Subcutaneous preadipocyte (primary cell): Measurements from ENCODE around the gene TAGLN2. TPM values are rescaled to one million over a fixed set of nuclear protein-coding genes. Genes with fewer than 3 reads are reported as not detected.

Source experiments
- small RNA-seq: library from RNA; depleted of rRNA; stranded (forward); fragments of <200 nt; gene quantifications from one replicate; pipeline ENCODE3, GENCODE V24; 2012
- total RNA-seq: library from RNA; depleted of rRNA; stranded (reverse); fragments of >200 nt; gene quantifications from 2 replicates; pipeline ENCODE4 v1.2.3, GENCODE V29; 2012

Gene TAGLN2
- total RNA-seq, result 182 and 238 TPM in 2 replicates

DNA sequence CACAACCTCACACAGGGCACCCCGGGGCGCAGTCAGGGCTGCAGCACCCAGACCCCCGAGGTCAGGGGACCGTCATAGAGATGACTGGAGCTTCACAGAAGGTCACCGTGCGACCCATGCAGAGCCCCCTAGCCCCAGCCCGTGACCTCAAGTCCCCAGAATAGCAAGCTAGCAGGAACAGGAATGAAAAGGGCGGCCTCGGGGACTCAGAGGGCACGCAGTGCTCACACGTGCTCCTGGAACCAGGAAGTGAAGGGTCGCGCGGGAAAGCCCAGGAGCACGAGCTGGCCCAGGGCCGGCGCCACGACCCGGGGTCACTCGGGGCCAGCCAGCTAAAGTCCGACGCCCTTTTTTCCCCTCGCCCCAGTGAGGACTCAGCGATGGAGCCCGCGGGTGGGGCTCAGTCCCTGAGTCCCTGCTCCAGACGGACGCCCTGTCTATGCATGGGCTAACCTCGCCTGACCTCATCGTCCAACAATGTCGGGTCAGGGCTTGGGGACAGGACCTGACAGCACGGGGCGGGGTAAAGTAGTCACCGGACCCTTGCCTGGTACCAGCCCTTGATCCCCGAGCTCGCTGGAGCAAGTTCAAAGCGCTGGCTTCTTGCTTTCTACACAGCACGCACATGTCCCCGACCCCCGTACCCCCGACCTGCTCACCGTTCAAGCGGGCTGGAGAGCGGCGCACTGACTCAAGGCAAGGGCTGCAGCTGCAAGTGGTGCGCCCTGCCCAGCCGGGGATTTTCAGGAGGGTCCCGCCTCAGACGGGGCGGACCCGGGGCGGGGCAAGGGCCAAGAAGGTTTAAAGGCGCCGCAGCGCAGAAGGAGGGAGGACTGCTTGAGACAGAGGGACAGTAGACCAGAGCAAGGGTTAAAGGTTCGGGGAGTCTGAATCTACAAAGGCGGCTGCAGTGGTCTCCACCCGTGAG lies at the start of gene TAGLN2:
TSS of gene TAGLN2 (minus strand) at position 717 of the 928 bp plus-strand sequence. CDS start 4,998 bp downstream, outside the sequence.

DNA sequence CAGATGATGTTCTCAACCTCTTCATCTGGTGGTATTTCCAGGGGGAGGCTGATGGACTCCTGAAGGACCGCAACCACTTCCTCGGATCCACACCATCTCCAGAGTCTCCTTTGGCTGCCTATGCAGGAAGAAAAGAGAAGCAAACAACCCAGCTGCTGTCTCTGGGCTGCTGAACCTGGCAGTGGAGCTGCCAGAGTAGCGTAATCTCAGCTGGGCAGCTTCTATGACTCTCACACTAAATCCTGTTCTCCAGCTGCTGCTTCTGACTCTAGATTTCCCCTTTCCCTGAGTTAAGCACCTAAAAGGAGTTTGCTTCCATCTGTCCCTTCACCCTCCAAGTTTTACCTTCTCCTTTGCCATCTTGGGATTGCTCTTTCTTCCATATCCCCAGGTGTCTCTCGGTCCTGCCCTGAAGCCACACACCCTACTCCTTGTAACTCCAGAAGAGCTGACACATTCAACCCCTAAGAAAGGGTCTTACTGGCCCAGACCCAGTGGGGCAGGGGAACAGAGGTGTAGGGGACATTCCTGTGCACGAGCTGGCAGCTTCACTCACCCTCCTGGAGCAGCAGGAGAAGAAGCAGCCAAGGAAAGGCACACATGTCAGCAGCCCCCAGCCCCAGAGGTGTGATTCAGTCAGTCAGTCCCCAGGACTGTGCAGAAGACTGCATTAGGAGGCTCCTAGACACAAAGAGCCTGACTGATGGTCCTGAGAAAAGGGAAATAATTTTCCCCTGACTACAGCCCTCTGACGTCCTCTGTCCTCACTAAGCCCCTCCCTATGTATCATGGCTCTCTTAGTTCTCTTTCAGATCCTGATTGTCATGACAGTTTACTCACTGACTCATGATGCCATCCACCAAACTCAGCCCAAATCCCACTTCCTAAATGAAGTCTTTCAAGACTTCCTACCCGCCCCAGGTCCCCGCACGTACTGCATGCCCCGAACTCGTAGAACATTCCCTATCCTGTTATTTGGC lies 28.5 kb upstream of the TAGLN2 start, which contains the start of gene SLAMF9:
TSS of gene SLAMF9 (minus strand) at position 702 of the 980 bp plus-strand sequence. CDS start at position 602, 100 bp downstream.

DNA sequence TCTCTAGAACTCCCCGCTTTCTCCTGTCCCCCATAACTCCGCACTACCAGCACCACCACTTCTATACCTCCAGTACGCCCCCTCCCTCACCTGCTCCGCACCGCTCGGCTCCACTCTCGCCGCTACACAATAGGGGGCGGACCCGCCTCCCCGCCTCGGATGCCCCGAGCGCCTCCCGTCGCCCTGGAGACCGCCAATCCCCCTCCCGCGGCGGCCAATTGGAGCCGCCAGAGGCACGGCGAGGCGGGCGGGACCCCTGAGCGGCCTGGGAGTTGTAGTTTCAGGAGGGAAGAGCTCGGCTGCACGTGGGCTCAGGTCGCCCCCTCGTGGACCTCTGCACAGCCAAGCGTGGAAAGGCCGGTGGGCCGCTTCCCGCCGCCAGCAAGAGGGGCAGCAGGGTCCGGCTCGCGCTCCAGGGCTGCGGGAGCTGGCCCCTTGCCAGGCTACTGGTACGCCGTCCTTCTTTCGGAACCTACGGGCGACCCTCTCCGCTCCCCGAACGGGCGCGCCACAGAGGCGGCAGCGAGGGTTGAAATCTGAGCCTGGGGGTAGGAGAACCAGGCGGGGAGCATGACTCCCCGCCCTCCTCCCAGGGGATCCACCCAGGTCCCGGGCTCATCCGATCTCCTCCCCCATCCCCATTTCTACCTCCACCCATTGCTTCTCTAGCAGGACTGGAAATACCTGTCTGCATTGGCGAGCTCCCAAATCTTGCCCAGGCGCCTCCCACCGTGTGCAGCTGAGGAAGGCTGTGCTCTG lies 20.4 kb upstream of the TAGLN2 start, which contains the start of gene IGSF9:
TSS of gene IGSF9 (minus strand) at position 131 of the 759 bp plus-strand sequence. CDS start 2,159 bp downstream, outside the sequence.

DNA sequence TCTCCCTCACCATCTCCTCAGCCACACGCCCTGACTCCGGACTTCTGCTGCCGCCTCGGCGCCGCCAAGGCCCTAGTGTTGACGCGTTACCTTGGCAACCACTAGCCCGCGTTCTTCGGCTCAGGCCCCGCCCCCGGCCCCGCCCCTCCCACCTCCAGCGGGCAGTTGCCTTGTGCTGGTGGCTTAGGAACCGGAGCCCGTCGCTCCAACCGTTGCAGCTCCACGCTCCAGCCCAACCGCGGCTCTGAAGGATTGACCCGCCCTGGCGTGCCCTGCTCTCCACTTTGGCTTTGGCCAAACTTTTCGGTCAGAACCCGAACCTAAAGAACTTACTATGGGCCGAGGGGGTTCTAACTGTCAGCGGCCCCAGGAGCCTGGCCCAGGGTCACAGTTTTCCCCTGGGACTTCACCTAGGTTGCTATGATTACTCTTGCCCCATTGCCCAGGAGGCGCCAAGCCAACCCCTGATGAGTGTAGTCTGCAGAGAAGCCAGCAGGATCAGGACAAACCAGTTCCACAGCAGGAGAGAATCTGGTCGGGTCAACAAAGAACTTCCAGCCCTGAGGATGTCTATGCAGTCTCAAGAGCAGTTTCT lies 25.1 kb downstream of the TAGLN2 start, which contains the start of gene CFAP45:
TSS of gene CFAP45 (minus strand) at position 80 of the 595 bp plus-strand sequence. CDS start at position 13, 67 bp downstream.

Small RNA genes lying within 50 kb of the gene (small RNA-seq; reads per million reads assigned to genes)
- gene MIR4259, result not detected

Other genes with a start within 250 kb of the TAGLN2 start
- gene CRP, start 210.9 kb downstream of the TAGLN2 start, total RNA-seq, result not detected in 2 replicates
- 15.2 and 33.1 TPM in 2 replicates for gene DUSP23, start 144.5 kb downstream of the TAGLN2 start, total RNA-seq
- gene FCRL6, start 123.1 kb downstream of the TAGLN2 start, total RNA-seq, result not detected in 2 replicates
- under 0.01 TPM in 1 of 2 replicates, not detected in the other for gene SLAMF8, start 98.6 kb downstream of the TAGLN2 start, total RNA-seq
- gene VSIG8, start 62.9 kb downstream of the TAGLN2 start, total RNA-seq, result not detected in 2 replicates
- 0.37 and 0.39 TPM in 2 replicates for gene CFAP45, start 25.3 kb downstream of the TAGLN2 start, total RNA-seq
- not detected in 2 replicates for gene IGSF9, start 20.1 kb upstream of the TAGLN2 start, total RNA-seq
- not detected in 2 replicates for gene SLAMF9, start 28.7 kb upstream of the TAGLN2 start, total RNA-seq
- 5.1 and 6.6 TPM in 2 replicates for gene PIGM, start 106.5 kb upstream of the TAGLN2 start, total RNA-seq
- gene KCNJ10, start 144.7 kb upstream of the TAGLN2 start, total RNA-seq, result not detected in 2 replicates
- gene KCNJ9, start 156.0 kb upstream of the TAGLN2 start, total RNA-seq, result under 0.01 TPM in 1 of 2 replicates, not detected in the other
- 11.5 and 14.3 TPM in 2 replicates for gene IGSF8, start 173.1 kb upstream of the TAGLN2 start, total RNA-seq
- not detected in 2 replicates for gene ATP1A2, start 190.3 kb upstream of the TAGLN2 start, total RNA-seq
- not detected in 2 replicates for gene ATP1A4, start 226.1 kb upstream of the TAGLN2 start, total RNA-seq